ENCODE data around the gene C16orf96. TPM values are rescaled to one million over a fixed set of nuclear protein-coding genes. Genes with fewer than 3 reads are reported as not detected.

The C16orf96 gene
- total and polyA plus RNA-seq, 2 donors from 2014 or later: 0.13 to 0.16 TPM

GRCh38 chr16:4556580-4556979 is 440 bp downstream of the C16orf96 start:
- H3K27ac ChIP-seq (ENCODE audit: low read depth in 2 of 2, low read length in 2 of 2): no peak overlapping the region
- no peak for TF ChIP-seq CTCF (IDR thresholded peaks at IDR 0.05; ENCODE audit: borderline replicate concordance, extremely low read depth, insufficient read depth)
- no peak overlapping the region for H3K4me3 ChIP-seq (ENCODE audit: low read length in 3 of 3)
- H3K27me3 ChIP-seq (ENCODE audit: control insufficient read depth, insufficient read depth, low read length): no peaks in the 10 kb centered on the region
- FAIRE-seq: no peak
- no peaks in the 10 kb centered on the region for H3K36me3 ChIP-seq (ENCODE audit: control insufficient read depth in 2 of 3, insufficient read depth in 3 of 3, low read length in 3 of 3)
- H3K9me3 ChIP-seq (ENCODE audit: control insufficient read depth in 2 of 3, insufficient read depth in 1 of 3, low read length in 3 of 3): no peaks in the 10 kb centered on the region
- no peak for DNase-seq
- intact Hi-C loops (cut with DNase I): no loop called here
- H3K4me1 ChIP-seq (ENCODE audit: control insufficient read depth in 2 of 3, insufficient read depth in 2 of 3, low read depth in 1 of 3, low read length in 3 of 3): peaks cover 0 to 5% (median 0%) of the 10 kb centered on the region in 3 donors
- no peak overlapping the region for H3K9ac ChIP-seq (ENCODE audit: low read length in 3 of 3)

GRCh38 chr16:4557973-4558372 is 1.8 kb downstream of the C16orf96 start:
- no peak for FAIRE-seq

GRCh38 chr16:4561596-4561995 is 5.5 kb downstream of the C16orf96 start:
- Histone ChIP-seq H3K4me3 (ENCODE audit: low read length in 3 of 3) (no peak overlapping the region), H3K36me3 (ENCODE audit: control insufficient read depth in 2 of 3, insufficient read depth in 3 of 3, low read length in 3 of 3) (no peaks in the 10 kb centered on the region), H3K9ac (ENCODE audit: low read length in 3 of 3) (no peak overlapping the region), H3K27ac (ENCODE audit: low read depth in 2 of 2, low read length in 2 of 2) (no peak overlapping the region), H3K4me1 (ENCODE audit: control insufficient read depth in 2 of 3, insufficient read depth in 2 of 3, low read depth in 1 of 3, low read length in 3 of 3) (peaks cover 0 to 2% (median 0%) of the 10 kb centered on the region in 3 donors), H3K27me3 (ENCODE audit: control insufficient read depth, insufficient read depth, low read length) (no peaks in the 10 kb centered on the region), H3K9me3 (ENCODE audit: control insufficient read depth in 2 of 3, insufficient read depth in 1 of 3, low read length in 3 of 3) (no peaks in the 10 kb centered on the region)
- no peak for FAIRE-seq
- DNase-seq: peak in 3 of 5 donors; percentile 16 to 36 (median 21)
- intact Hi-C loops (cut with DNase I): no loop called here
- no peak for TF ChIP-seq CTCF (IDR thresholded peaks at IDR 0.05; ENCODE audit: borderline replicate concordance, extremely low read depth, insufficient read depth)

More at GRCh38 chr16:4557973-4558372, 1.8 kb downstream of the C16orf96 start:
- Histone ChIP-seq H3K9me3 (ENCODE audit: control insufficient read depth in 2 of 3, insufficient read depth in 1 of 3, low read length in 3 of 3) (no peaks in the 10 kb centered on the region), H3K9ac (ENCODE audit: low read length in 3 of 3) (no peak overlapping the region), H3K27ac (ENCODE audit: low read depth in 2 of 2, low read length in 2 of 2) (no peak overlapping the region), H3K27me3 (ENCODE audit: control insufficient read depth, insufficient read depth, low read length) (no peaks in the 10 kb centered on the region), H3K36me3 (ENCODE audit: control insufficient read depth in 2 of 3, insufficient read depth in 3 of 3, low read length in 3 of 3) (no peaks in the 10 kb centered on the region), H3K4me1 (ENCODE audit: control insufficient read depth in 2 of 3, insufficient read depth in 2 of 3, low read depth in 1 of 3, low read length in 3 of 3) (peaks cover 0 to 5% (median 0%) of the 10 kb centered on the region in 3 donors), H3K4me3 (ENCODE audit: low read length in 3 of 3) (no peak overlapping the region)
- intact Hi-C loops (cut with DNase I): no loop called here
- peak in 4 of 5 donors; percentile 23 to 64 (median 30) for DNase-seq
- TF ChIP-seq CTCF (IDR thresholded peaks at IDR 0.05; ENCODE audit: borderline replicate concordance, extremely low read depth, insufficient read depth): no peak
